Esophagus (tissue), 2 donors: ENCODE results near the gene ELFN2. TPM values are rescaled to one million over a fixed set of nuclear protein-coding genes. Genes with fewer than 3 reads are reported as not detected.

Experiments used
- H3K27ac ChIP-seq, 2 donors: one replicate each; pipeline ENCODE4 v1.5.1; 2013; ENCODE audit warnings: low read depth in 2 of 2, mild to moderate bottlenecking in 2 of 2, inconsistent platforms in 1 of 2, low read length in 1 of 2, moderate library complexity in 1 of 2
- H3K27me3 ChIP-seq, 2 donors: one replicate each; pipeline ENCODE4 v1.6.1; 2013; ENCODE audit warnings: low read length in 2 of 2, control low read depth in 1 of 2, mild to moderate bottlenecking in 1 of 2; ENCODE audit not compliant: insufficient read depth in 2 of 2, control insufficient read depth in 1 of 2
- H3K36me3 ChIP-seq, 2 donors: one replicate each; pipeline ENCODE4 v1.6.1; 2013; ENCODE audit warnings: low read length in 1 of 2; ENCODE audit not compliant: control insufficient read depth in 2 of 2, insufficient read depth in 2 of 2
- H3K4me1 ChIP-seq, 2 donors: one replicate each; pipeline ENCODE4 v1.6.1; 2013; ENCODE audit warnings: low read length in 1 of 2; ENCODE audit not compliant: control insufficient read depth in 2 of 2, insufficient read depth in 2 of 2
- H3K4me3 ChIP-seq, 2 donors: one replicate each; pipeline ENCODE4 v1.5.1; 2013; ENCODE audit warnings: low read length in 2 of 2, mild to moderate bottlenecking in 2 of 2, low read depth in 1 of 2, moderate library complexity in 1 of 2
- H3K9me3 ChIP-seq, 2 donors: one replicate each; pipeline ENCODE4 v1.6.1; 2013; ENCODE audit warnings: mild to moderate bottlenecking in 2 of 2, low read depth in 1 of 2, low read length in 1 of 2, moderate library complexity in 1 of 2; ENCODE audit not compliant: control insufficient read depth in 2 of 2, insufficient read depth in 1 of 2
- WGBS, 2 donors: extraction: QIAGEN DNeasy Blood & Tissue Kit; methylation state at CpG; one replicate each; pipeline ENCODE4 v1.1.7; 2013; 5-methylcytosine and 5-hydroxymethylcytosine counted together
- polyA plus RNA-seq, 2 donors: library from polyadenylated mRNA; stranded (reverse); fragments of 200-250 nt; gene quantifications; one replicate each; pipeline ENCODE4 v1.2.3, GENCODE V29; 2013
- donor health status: healthy with polysubstance abuse.
- donor health status: Bipolar disorder and iron deficiency.

Gene ELFN2
- polyA plus RNA-seq, 2 donors, result 0.01 to 0.02 TPM

DNA sequence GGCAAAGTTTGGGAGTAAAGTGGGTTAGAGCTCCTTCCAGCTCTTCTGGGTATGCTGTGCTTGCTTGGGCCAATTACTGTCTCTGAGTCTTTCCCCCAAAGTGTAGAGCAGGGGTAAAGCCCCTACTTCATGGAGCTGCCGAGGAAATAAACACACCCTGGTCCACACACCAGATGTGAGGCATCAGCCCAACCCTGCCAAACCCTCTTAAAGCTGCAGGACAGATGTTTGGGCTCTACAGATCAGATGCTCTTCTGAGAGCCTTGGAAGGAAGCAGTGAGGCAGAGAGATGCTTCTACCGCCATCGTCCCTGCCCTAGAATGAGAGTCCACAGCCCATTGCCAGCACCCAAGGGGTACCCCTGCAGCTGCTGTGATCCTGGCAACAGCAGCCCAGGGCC is 64.7 kb downstream of the ELFN2 start:
- H3K36me3 ChIP-seq, result no peaks in the 10 kb centered on the region

DNA sequence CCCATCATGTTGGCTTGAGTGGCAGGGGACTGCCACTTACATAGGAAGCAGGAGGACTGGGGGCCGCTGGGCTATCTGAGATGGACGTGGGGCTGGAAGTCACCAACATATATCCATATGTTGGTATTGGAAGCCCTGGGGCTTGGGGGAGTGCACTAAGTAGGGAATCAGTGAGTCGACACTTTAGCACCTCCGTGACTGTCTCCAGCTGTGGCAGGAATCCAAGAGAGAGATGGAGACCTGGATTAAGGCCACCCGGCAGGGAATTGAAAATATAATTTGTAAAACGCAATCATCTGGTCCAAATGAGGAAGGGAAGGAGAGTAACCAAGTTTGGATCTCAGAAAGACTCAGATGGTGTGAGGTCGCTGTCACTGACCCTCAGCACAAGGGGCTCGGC is 68.4 kb downstream of the ELFN2 start:
- H3K4me1 ChIP-seq, result no peaks in the 10 kb centered on the region
- no peaks in the 10 kb centered on the region for H3K36me3 ChIP-seq
- H3K4me3 ChIP-seq, result no peak overlapping the region
- H3K27ac ChIP-seq, result no peak overlapping the region
- no peaks in the 10 kb centered on the region for H3K9me3 ChIP-seq
- H3K27me3 ChIP-seq, result no peaks in the 10 kb centered on the region
- 60 to 67% methylated on average over 8 of the region's 8 CpGs for WGBS, 2 donors

More for the DNA sequence above, 64.7 kb downstream of the ELFN2 start:
- WGBS, 2 donors, result 43 to 53% methylated on average over 3 of the region's 3 CpGs
- no peak overlapping the region for H3K4me3 ChIP-seq
- H3K27me3 ChIP-seq, result no peaks in the 10 kb centered on the region
- H3K9me3 ChIP-seq, result no peaks in the 10 kb centered on the region
- H3K27ac ChIP-seq, result no peak overlapping the region
- H3K4me1 ChIP-seq, result no peaks in the 10 kb centered on the region

DNA sequence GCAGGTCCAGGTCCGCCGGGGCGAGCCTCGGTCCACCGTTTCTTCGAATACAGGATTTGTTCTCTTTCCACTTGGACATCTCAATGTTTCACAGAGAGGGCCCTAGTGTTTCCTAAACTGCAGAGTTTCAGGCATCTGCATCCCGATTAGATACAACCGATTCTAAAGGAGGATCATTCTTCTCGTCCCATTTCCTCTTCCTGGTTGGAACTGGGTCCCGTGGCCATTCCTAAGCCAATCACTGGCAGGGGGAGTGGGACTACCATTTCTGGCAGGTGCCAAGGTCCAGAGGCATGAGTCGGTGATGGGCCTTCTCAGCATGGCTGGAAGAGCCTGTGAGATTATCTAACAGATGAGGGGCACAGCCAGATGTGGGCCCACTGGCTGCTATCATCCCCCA is 68.9 kb downstream of the ELFN2 start:
- Histone ChIP-seq H3K4me3 (no peak overlapping the region), H3K36me3 (no peaks in the 10 kb centered on the region), H3K27ac (no peak overlapping the region), H3K9me3 (no peaks in the 10 kb centered on the region), H3K4me1 (no peaks in the 10 kb centered on the region), H3K27me3 (no peaks in the 10 kb centered on the region)
- 91 to 92% methylated on average over 11 of the region's 11 CpGs for WGBS, 2 donors

DNA sequence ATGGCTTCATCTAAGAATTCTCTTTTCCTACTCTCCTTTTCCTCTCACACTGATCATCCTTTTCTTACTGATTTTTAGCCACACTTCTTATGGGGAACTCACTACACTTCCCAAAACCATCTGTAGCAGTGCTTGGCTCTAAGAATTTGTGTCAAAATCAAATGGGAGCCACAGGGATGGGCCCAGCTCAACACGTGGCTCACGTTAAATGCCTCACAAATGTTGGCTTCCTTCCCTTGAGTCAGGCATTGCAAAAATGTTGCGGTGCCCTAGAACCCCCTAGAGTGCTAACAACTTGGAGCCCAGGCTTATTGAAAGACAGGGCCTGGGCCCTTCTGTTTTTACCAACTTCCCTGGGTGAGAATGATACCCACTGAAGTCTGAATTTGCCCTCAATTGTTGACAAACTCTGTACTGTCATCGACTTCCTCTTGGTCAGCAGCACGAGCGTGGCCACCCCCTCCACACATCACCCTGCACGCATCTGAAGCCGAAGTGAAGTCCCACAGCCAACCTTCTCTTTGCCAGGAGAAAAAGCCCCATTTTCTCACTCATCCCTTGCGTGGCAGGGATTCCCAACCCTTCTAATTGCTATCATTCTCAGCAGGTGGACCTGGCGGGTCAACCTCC is 69.7 kb downstream of the ELFN2 start:
- Histone ChIP-seq H3K36me3 (no peaks in the 10 kb centered on the region), H3K4me3 (no peak overlapping the region), H3K27ac (no peak overlapping the region), H3K27me3 (no peaks in the 10 kb centered on the region), H3K9me3 (no peaks in the 10 kb centered on the region), H3K4me1 (no peaks in the 10 kb centered on the region)
- WGBS, 2 donors, result 78 to 81% methylated on average over 10 of the region's 10 CpGs

DNA sequence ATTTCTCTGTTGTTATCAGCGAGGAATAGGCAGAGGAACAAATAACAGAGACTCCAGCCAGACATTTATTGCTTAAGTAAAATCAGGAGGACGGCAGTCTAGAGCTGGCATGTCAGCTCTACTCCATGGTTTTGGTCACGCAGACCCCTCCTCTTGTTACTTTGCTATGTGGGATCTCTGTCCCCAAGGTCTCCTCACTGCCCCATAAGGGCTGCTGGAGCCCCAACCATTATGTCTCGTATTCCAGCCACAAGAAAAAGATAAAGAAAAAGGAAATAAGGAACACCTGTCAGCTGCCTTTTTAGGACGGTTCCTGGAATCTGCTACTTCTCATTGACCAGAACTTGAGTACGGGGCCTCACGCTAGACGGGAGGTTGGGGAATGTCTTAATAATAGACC is 70.4 kb downstream of the ELFN2 start:
- Histone ChIP-seq H3K4me3 (no peak overlapping the region), H3K4me1 (no peaks in the 10 kb centered on the region), H3K36me3 (no peaks in the 10 kb centered on the region), H3K9me3 (no peaks in the 10 kb centered on the region), H3K27me3 (no peaks in the 10 kb centered on the region), H3K27ac (no peak overlapping the region)
- 72 to 80% methylated on average over 8 of the region's 8 CpGs for WGBS, 2 donors

DNA sequence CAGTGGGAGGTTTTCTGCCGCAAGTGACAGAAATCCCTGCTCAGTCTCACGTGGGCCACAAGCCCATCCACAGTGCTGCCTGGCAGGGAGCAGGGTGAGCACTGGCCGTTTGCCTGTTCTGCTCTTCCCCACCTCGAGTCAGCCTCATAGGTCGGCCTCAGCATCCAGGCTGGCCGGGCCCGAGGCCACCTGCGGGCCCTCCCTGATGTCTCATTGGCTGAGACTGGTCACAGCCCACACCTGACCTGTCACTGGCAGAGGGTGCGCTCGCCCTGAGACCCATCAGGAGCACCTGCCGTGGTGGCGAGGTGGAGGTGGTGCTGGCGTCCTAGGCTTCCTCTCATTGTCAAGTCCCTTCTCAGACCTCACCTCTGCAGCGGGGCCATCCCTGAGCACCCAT is 72.1 kb downstream of the ELFN2 start:
- H3K36me3 ChIP-seq, result no peaks in the 10 kb centered on the region
- no peak overlapping the region for H3K4me3 ChIP-seq
- H3K27me3 ChIP-seq, result no peaks in the 10 kb centered on the region
- H3K27ac ChIP-seq, result no peak overlapping the region
- H3K4me1 ChIP-seq, result no peaks in the 10 kb centered on the region
- WGBS, 2 donors, result 78 to 79% methylated on average over 14 of the region's 14 CpGs
- no peaks in the 10 kb centered on the region for H3K9me3 ChIP-seq

DNA sequence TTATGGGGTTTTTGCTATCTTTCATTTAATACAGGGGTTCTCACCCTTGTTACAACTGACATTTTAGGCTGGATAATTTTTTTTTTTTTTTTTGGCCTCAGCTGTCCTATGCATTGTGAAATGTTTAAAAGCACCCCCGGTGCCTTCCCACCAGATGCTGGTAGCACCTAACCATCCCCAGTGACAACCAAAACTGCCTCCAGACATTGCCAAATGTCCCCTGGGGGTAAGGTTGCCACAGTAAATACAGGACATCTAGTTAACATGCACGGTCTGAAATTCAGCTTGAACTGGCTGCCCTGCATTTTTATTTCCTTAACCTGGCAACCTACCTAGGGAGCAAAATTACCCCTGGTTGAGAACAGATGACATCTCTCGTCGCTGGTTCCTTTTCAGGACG is 72.6 kb downstream of the ELFN2 start:
- no peak overlapping the region for H3K4me3 ChIP-seq
- H3K27me3 ChIP-seq, result no peaks in the 10 kb centered on the region
- WGBS, 2 donors, result 69 to 73% methylated on average over 5 of the region's 5 CpGs
- no peaks in the 10 kb centered on the region for H3K4me1 ChIP-seq
- no peaks in the 10 kb centered on the region for H3K9me3 ChIP-seq
- no peak overlapping the region for H3K27ac ChIP-seq
- H3K36me3 ChIP-seq, result no peaks in the 10 kb centered on the region

DNA sequence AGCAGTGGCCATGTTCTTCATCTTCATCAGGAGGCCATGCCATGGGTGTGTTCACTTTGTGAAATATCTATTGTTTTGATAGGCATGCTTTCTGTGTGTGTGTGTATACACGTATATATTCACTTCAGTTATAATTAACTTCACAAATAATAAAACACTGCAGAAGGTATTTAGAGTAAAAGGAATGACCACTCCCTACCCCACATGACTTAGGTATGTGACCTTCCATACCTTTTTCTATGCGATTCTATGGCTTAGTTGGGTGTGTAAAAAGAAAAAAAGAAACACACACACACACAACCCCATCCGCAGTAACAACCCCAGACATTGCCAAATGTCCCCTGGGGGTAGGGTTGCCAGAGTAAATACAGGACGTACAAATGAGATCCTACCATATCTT is 73.0 kb downstream of the ELFN2 start:
- Histone ChIP-seq H3K9me3 (no peaks in the 10 kb centered on the region), H3K4me3 (no peak overlapping the region), H3K36me3 (no peaks in the 10 kb centered on the region), H3K27me3 (no peaks in the 10 kb centered on the region), H3K4me1 (no peaks in the 10 kb centered on the region), H3K27ac (no peak overlapping the region)
- WGBS, 2 donors, result 48 to 64% methylated on average over 4 of the region's 4 CpGs

DNA sequence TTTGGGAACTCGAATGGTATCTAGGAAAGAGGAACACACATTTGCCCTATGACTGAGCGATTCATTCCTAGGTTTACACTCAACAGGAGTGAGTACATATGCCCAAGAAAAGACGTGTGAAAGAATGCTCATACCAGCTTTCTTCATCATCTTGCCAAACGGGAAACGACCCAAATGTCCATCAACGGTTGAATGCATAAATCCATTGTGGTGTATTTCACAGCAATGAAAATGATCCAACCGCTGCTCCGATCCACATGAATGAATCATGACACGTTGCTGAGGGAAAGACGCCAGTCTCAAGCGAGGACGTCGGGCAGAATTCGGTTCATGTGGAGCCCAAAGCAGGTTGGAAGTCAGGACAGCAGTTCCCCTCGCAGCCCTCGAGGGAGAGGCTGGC is 73.4 kb downstream of the ELFN2 start:
- WGBS, 2 donors, result 61 to 72% methylated on average over 16 of the region's 16 CpGs
- H3K4me3 ChIP-seq, result no peak overlapping the region

DNA sequence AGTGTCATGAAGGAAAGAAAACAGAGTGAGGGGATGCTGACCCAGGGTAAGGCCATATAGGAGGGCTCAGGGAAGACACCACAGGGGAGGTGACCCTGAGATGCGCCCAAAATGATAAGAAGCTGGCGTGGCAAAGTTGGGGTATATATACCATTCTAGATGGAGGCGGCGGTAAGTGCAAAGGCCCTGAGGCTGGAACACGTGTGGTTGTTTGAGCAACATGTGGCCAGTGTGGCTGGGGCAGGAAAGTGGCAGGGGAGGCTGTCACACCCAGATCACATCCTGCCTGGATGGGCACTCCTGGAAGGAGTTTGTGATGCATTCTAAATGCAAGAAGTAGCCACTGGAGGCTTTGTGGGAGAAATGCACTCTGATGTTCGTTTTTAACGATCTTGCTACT is 74.8 kb downstream of the ELFN2 start:
- Histone ChIP-seq H3K4me1 (no peaks in the 10 kb centered on the region), H3K36me3 (no peaks in the 10 kb centered on the region), H3K27me3 (no peaks in the 10 kb centered on the region), H3K27ac (no peak overlapping the region), H3K9me3 (no peaks in the 10 kb centered on the region), H3K4me3 (no peak overlapping the region)
- 75 to 91% methylated on average over 7 of the region's 7 CpGs for WGBS, 2 donors

More for the DNA sequence above, 73.4 kb downstream of the ELFN2 start:
- Histone ChIP-seq H3K36me3 (no peaks in the 10 kb centered on the region), H3K4me1 (no peaks in the 10 kb centered on the region), H3K27ac (no peak overlapping the region), H3K9me3 (no peaks in the 10 kb centered on the region), H3K27me3 (no peaks in the 10 kb centered on the region)
